HUDEP-2 (cell line): ENCODE measurements around the gene VRK2.
A peak's percentile ranks its signal among the peaks of the same experiment; 100 is the strongest.
"Not testable (repeated sequence)": the region's sequence is repeated elsewhere in the genome, so short reads cannot be mapped to it uniquely, and the experiment has no call there.

Experiments
- DNase-seq, 76 experiments: peaks; one replicate each; lab custom pipeline; 2025; ENCODE audit not compliant: unreplicated experiment in 76 of 76; lab: John Stamatoyannopoulos, UW

Gene VRK2

GRCh38 chr2:58156780-58157179 lies 110.2 kb downstream of the VRK2 start:
- no peak for DNase-seq

GRCh38 chr2:58157754-58158153 lies 111.1 kb downstream of the VRK2 start:
- peak in 8 of 76 experiments; percentile 5 to 29 (median 12) for DNase-seq

- no peak for DNase-seq
Observed at GRCh38 chr2:58158481-58158880, 111.9 kb downstream of the VRK2 start.

- DNase-seq: no peak
Observed at GRCh38 chr2:58163913-58164312, 117.3 kb downstream of the VRK2 start.

- not testable (repeated sequence) for DNase-seq
Observed at GRCh38 chr2:58168130-58168529, 121.5 kb downstream of the VRK2 start.

- not testable (repeated sequence) for DNase-seq
Observed at GRCh38 chr2:58169845-58170244, 123.2 kb downstream of the VRK2 start.

- not testable (repeated sequence) for DNase-seq
Observed at GRCh38 chr2:58170334-58170933, 123.8 kb downstream of the VRK2 start.

- DNase-seq: not testable (repeated sequence)
Observed at GRCh38 chr2:58171831-58172230, 125.2 kb downstream of the VRK2 start.

GRCh38 chr2:58177187-58177586 lies 130.6 kb downstream of the VRK2 start:
- not testable (repeated sequence) for DNase-seq

- DNase-seq: not testable (repeated sequence)
Observed at GRCh38 chr2:58180175-58180574, 133.6 kb downstream of the VRK2 start.

GRCh38 chr2:58180635-58181034 lies 134.0 kb downstream of the VRK2 start:
- no peak for DNase-seq

- DNase-seq: no peak
Observed at GRCh38 chr2:58182527-58182926, 135.9 kb downstream of the VRK2 start.

GRCh38 chr2:58186501-58186900 lies 139.9 kb downstream of the VRK2 start:
- DNase-seq: no peak

GRCh38 chr2:58187022-58187421 lies 140.4 kb downstream of the VRK2 start:
- not testable (repeated sequence) for DNase-seq

- DNase-seq: no peak
Observed at GRCh38 chr2:58194458-58194857, 147.9 kb downstream of the VRK2 start.

- DNase-seq: no peak
Observed at GRCh38 chr2:58195662-58196061, 149.1 kb downstream of the VRK2 start.

- DNase-seq: no peak
Observed at GRCh38 chr2:58197894-58198293, 151.3 kb downstream of the VRK2 start.

GRCh38 chr2:58202404-58202803 lies 155.8 kb downstream of the VRK2 start:
- no peak for DNase-seq

GRCh38 chr2:58203018-58203417 lies 156.4 kb downstream of the VRK2 start:
- DNase-seq: no peak

GRCh38 chr2:58204195-58204959 lies 157.8 kb downstream of the VRK2 start:
- DNase-seq: no peak

- DNase-seq: no peak
Observed at GRCh38 chr2:58206785-58207184, 160.2 kb downstream of the VRK2 start.

GRCh38 chr2:58207189-58207588 lies 160.6 kb downstream of the VRK2 start:
- DNase-seq: no peak
